Astrocyte (in vitro differentiated cells and primary cell): Measurements from ENCODE around the gene CEBPZOS. TPM values are rescaled to one million over a fixed set of nuclear protein-coding genes. Genes with fewer than 3 reads are reported as not detected.

Experiments
- DNase-seq: peaks from one replicate; pipeline ENCODE4 v3.0.0-alpha.2; 2010; ENCODE audit warnings: low read depth
- FAIRE-seq: peaks from 2 replicates; lab custom pipeline; 2011; peaks lifted over from hg19 to GRCh38; lab: Jason Lieb, UNC
- H2AFZ ChIP-seq: 2 replicates; pipeline ENCODE4 v1.6.0; 2012; ENCODE audit warnings: low read depth, low read length, inconsistent platforms
- H3K27ac ChIP-seq: 2 replicates; pipeline ENCODE4 v1.5.1; 2011; ENCODE audit warnings: low read depth, low read length, inconsistent platforms
- H3K27me3 ChIP-seq: 2 replicates; pipeline ENCODE4 v1.6.0; 2011; ENCODE audit warnings: low read length, inconsistent platforms; ENCODE audit not compliant: insufficient read depth
- H3K36me3 ChIP-seq: 2 replicates; pipeline ENCODE4 v1.5.1; 2011; ENCODE audit warnings: low read length, inconsistent platforms; ENCODE audit not compliant: insufficient read depth
- H3K4me1 ChIP-seq: 2 replicates; pipeline ENCODE4 v1.5.1; 2011; ENCODE audit warnings: low read length, inconsistent platforms; ENCODE audit not compliant: insufficient read depth
- H3K4me2 ChIP-seq: 2 replicates; pipeline ENCODE4 v1.6.0; 2012; ENCODE audit warnings: low read length, inconsistent platforms
- H3K4me3 ChIP-seq: 2 replicates; pipeline ENCODE4 v1.5.1; 2011; ENCODE audit warnings: low read depth, mild to moderate bottlenecking, low read length, inconsistent platforms; ENCODE audit not compliant: insufficient read depth
- H3K79me2 ChIP-seq: 2 replicates; pipeline ENCODE4 v1.6.0; 2012; ENCODE audit warnings: mild to moderate bottlenecking, low read length, inconsistent platforms; ENCODE audit not compliant: insufficient read depth
- H3K9ac ChIP-seq: 2 replicates; pipeline ENCODE4 v1.6.0; 2012; ENCODE audit warnings: mild to moderate bottlenecking, low read length, inconsistent platforms
- H3K9me3 ChIP-seq: 2 replicates; pipeline ENCODE4 v1.5.1; 2012; ENCODE audit warnings: low read depth, mild to moderate bottlenecking, low read length, inconsistent platforms; ENCODE audit not compliant: insufficient read depth
- H4K20me1 ChIP-seq: 2 replicates; pipeline ENCODE4 v1.6.0; 2012; ENCODE audit warnings: low read length, inconsistent platforms; ENCODE audit not compliant: insufficient read depth
- H3K27ac Mint-ChIP-seq: one replicate; pipeline ENCODE4 v1.8.0; 2021; ENCODE audit warnings: mild to moderate bottlenecking, mixed read lengths; ENCODE audit not compliant: unreplicated experiment
- H3K27me3 Mint-ChIP-seq: one replicate; pipeline ENCODE4 v1.8.0; 2021; ENCODE audit warnings: low read depth, mixed read lengths; ENCODE audit not compliant: unreplicated experiment
- H3K36me3 Mint-ChIP-seq: one replicate; pipeline ENCODE4 v1.8.0; 2021; ENCODE audit warnings: low read depth, mixed read lengths; ENCODE audit not compliant: unreplicated experiment
- H3K4me1 Mint-ChIP-seq: one replicate; pipeline ENCODE4 v1.8.0; 2021; ENCODE audit warnings: low read depth, mixed read lengths; ENCODE audit not compliant: unreplicated experiment
- H3K4me3 Mint-ChIP-seq: one replicate; pipeline ENCODE4 v1.8.0; 2021; ENCODE audit warnings: mild to moderate bottlenecking, moderate library complexity, mixed read lengths; ENCODE audit not compliant: unreplicated experiment
- H3K9me3 Mint-ChIP-seq: one replicate; pipeline ENCODE4 v1.8.0; 2021; ENCODE audit warnings: mild to moderate bottlenecking, mixed read lengths; ENCODE audit not compliant: unreplicated experiment
- CTCF ChIP-seq: IDR thresholded peaks from 2 replicates; pipeline ENCODE4 v1.5.1; 2011; ENCODE audit warnings: low read depth, mild to moderate bottlenecking, inconsistent platforms, low read length, moderate library complexity; ENCODE audit not compliant: insufficient read depth
- EZH2 ChIP-seq: IDR thresholded peaks from 2 replicates; pipeline ENCODE4 v1.6.1; 2012; ENCODE audit warnings: mild to moderate bottlenecking, low read length, inconsistent platforms; ENCODE audit not compliant: insufficient read depth
- total RNA-seq: library from RNA; stranded (reverse); gene quantifications from 2 replicates; pipeline ENCODE4 v1.2.1, GENCODE V29; 2021

Gene CEBPZOS
- total RNA-seq, 1 donor from 2014 or later = 37.3 TPM

GRCh38 chr2:37198681-37199065, 2.4 kb downstream of the CEBPZOS start:
- TF ChIP-seq EZH2 (no peak), CTCF (no peak)
- Histone ChIP-seq H3K4me2 (no peak overlapping the region), H3K27ac (no peak overlapping the region), H3K27me3 (no peaks in the 10 kb centered on the region), H3K79me2 (peaks cover 53% of the 10 kb centered on the region), H4K20me1 (peaks cover 13% of the 10 kb centered on the region), H3K4me1 (peaks cover 10% of the 10 kb centered on the region), H3K9me3 (no peaks in the 10 kb centered on the region), H3K4me3 (no peak overlapping the region), H3K9ac (no peak overlapping the region), H3K36me3 (peaks cover 24% of the 10 kb centered on the region), H2AFZ (no peak overlapping the region)
- Mint-ChIP-seq H3K27ac (no peak overlapping the region), H3K27me3 (no peaks in the 10 kb centered on the region), H3K4me1 (peaks cover 18% of the 10 kb centered on the region), H3K9me3 (peaks cover 4% of the 10 kb centered on the region), H3K4me3 (no peak overlapping the region), H3K36me3 (peaks cover 15% of the 10 kb centered on the region)
- FAIRE-seq (no peak), DNase-seq (no peak)

- H3K27ac Mint-ChIP-seq = peak overlapping the region; percentile 72
- no peak overlapping the region for H3K9ac ChIP-seq
- H3K27me3 ChIP-seq = no peaks in the 10 kb centered on the region
- no peak overlapping the region for H3K4me3 Mint-ChIP-seq
- H3K27ac ChIP-seq = peak overlapping the region; percentile 19
- H3K9me3 Mint-ChIP-seq = peaks cover 3% of the 10 kb centered on the region
- H3K79me2 ChIP-seq = peaks cover 74% of the 10 kb centered on the region
- peaks cover 22% of the 10 kb centered on the region for H3K4me1 Mint-ChIP-seq
- H3K36me3 ChIP-seq = peaks cover 35% of the 10 kb centered on the region
- TF ChIP-seq CTCF (no peak), EZH2 (no peak)
- H2AFZ ChIP-seq = no peak overlapping the region
- H3K4me3 ChIP-seq = no peak overlapping the region
- peaks cover 18% of the 10 kb centered on the region for H4K20me1 ChIP-seq
- H3K27me3 Mint-ChIP-seq = no peaks in the 10 kb centered on the region
- H3K9me3 ChIP-seq = no peaks in the 10 kb centered on the region
- peaks cover 34% of the 10 kb centered on the region for H3K36me3 Mint-ChIP-seq
- DNase-seq = peak; percentile 39
- peaks cover 6% of the 10 kb centered on the region for H3K4me1 ChIP-seq
- FAIRE-seq = no peak
- no peak overlapping the region for H3K4me2 ChIP-seq
Observed at GRCh38 chr2:37201208-37201607, 4.9 kb downstream of the CEBPZOS start.

GRCh38 chr2:37201766-37202165, 5.5 kb downstream of the CEBPZOS start:
- peak; percentile 65 for DNase-seq
- peaks cover 20% of the 10 kb centered on the region for H4K20me1 ChIP-seq
- no peaks in the 10 kb centered on the region for H3K27me3 ChIP-seq
- Mint-ChIP-seq H3K9me3 (peaks cover 3% of the 10 kb centered on the region), H3K27ac (peak overlapping the region; percentile 72), H3K4me3 (no peak overlapping the region), H3K4me1 (peaks cover 22% of the 10 kb centered on the region), H3K27me3 (no peaks in the 10 kb centered on the region), H3K36me3 (peaks cover 37% of the 10 kb centered on the region)
- H3K9ac ChIP-seq = no peak overlapping the region
- no peak overlapping the region for H3K4me2 ChIP-seq
- no peak overlapping the region for H3K27ac ChIP-seq
- H3K79me2 ChIP-seq = peaks cover 78% of the 10 kb centered on the region
- peaks cover 6% of the 10 kb centered on the region for H3K4me1 ChIP-seq
- no peaks in the 10 kb centered on the region for H3K9me3 ChIP-seq
- H2AFZ ChIP-seq = no peak overlapping the region
- peaks cover 36% of the 10 kb centered on the region for H3K36me3 ChIP-seq
- FAIRE-seq = no peak
- TF ChIP-seq EZH2 = no peak
- no peak for TF ChIP-seq CTCF
- H3K4me3 ChIP-seq = no peak overlapping the region
